ENCODE results near the gene HYI. TPM values are rescaled to one million over a fixed set of nuclear protein-coding genes. Genes with fewer than 3 reads are reported as not detected.
A peak's percentile ranks its signal among the peaks of the same experiment; 100 is the strongest.

The HYI gene
- polyA plus RNA-seq, 1 experiment = 59.4 TPM

DNA sequence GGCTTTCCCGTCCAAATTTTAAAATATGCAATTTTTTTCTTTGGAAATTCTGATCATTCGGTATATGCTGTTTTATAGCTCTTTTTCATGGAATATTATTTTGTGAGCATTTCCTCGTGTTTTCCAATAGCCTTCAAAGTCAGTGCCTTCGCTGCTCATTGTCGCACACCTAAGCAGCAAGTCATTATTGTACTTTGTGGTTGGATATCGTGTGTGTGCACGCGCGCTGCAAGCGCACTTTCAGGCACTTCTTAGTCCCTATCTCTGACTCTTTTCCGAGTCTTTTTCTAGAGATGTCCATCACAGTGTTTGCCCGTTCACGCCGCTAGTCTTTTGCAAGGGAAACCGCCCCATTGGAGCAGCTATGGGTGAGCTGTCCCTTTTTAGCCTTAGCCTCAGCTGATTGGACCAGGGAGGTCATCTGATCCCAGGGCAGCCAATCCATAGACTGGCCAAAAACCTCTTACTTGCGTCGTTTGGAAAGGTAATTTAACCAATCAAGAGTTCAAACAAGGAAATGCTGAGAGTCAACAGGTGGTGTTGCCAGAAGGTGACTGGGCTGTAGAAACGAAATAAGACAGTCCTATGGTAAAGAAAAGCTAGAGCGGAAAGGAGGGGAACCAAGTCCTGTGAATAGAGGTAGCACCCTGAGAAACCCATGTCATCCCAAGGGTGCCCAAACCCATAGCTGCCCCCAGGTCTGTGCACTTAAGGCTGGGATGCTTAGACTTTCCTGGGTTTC is 710 bp upstream of the HYI start:
- Histone ChIP-seq H3K36me3 (ENCODE audit: control insufficient read depth, insufficient read depth, low read length) (peaks cover 15% of the 10 kb centered on the region), H3K4me3 (ENCODE audit: low read depth, low read length) (peak overlapping the region; percentile 45), H3K27me3 (ENCODE audit: control insufficient read depth, insufficient read depth, low read length) (no peaks in the 10 kb centered on the region)
- POLR2A ChIA-PET = no interaction called here
- CTCF ChIA-PET = interaction anchor here (0.9 to 1.9 kb wide), 6 partner anchors 8 to 634 kb away, joined by 3 to 5 read pairs (median 4); no protein-coding TSS in a partner anchor
- TF ChIP-seq, protein P1, sequence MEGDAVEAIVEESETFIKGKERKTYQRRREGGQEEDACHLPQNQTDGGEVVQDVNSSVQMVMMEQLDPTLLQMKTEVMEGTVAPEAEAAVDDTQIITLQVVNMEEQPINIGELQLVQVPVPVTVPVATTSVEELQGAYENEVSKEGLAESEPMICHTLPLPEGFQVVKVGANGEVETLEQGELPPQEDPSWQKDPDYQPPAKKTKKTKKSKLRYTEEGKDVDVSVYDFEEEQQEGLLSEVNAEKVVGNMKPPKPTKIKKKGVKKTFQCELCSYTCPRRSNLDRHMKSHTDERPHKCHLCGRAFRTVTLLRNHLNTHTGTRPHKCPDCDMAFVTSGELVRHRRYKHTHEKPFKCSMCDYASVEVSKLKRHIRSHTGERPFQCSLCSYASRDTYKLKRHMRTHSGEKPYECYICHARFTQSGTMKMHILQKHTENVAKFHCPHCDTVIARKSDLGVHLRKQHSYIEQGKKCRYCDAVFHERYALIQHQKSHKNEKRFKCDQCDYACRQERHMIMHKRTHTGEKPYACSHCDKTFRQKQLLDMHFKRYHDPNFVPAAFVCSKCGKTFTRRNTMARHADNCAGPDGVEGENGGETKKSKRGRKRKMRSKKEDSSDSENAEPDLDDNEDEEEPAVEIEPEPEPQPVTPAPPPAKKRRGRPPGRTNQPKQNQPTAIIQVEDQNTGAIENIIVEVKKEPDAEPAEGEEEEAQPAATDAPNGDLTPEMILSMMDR (IDR thresholded peaks at IDR 0.05; ENCODE audit: insufficient read depth, low read depth, low read length) = 0 out of 2 replicates have a peak, but pooled peaks have one; percentile 5
- DNase-seq (ENCODE audit: low read depth) = peak; percentile 42

DNA sequence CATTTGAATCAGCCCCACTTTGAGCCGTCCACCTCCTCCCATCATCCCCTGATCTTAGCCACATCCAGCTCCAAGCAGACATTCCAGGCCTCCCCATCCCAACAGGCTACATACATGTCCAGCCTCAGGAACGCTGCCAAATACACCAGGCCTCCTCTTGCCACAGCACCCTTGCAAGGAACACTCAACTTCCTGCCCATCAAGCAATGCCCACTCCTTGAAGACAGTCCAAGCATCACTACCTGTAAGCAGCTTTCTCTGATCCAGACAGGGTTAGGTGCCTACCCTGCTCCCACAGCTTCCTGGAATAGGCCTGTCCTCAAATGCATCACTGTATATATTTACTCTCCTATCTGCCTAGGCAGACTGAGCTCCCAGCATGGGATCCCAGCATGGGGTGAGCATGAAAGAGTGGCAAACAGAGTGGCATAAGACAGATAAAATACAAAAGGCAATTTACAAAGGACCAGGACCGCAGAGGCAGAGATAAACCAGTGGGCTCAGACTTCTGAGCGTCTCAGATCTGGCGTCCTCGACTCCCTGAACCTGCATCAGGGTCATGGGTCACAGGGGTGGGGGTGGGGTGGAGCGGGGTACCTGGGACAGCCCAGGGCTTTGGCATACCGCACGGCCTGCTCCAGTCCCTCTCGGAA is 816 bp downstream of the HYI start:
- Histone ChIP-seq H3K27me3 (ENCODE audit: control insufficient read depth, insufficient read depth, low read length) (no peaks in the 10 kb centered on the region), H3K36me3 (ENCODE audit: control insufficient read depth, insufficient read depth, low read length) (peaks cover 28% of the 10 kb centered on the region), H3K4me3 (ENCODE audit: low read depth, low read length) (peak overlapping the region; percentile 45)
- CTCF ChIA-PET = no interaction called here
- TF ChIP-seq, protein P1 (IDR thresholded peaks at IDR 0.05; ENCODE audit: insufficient read depth, low read depth, low read length) = no peak
- POLR2A ChIA-PET = no interaction called here
- no peak for DNase-seq (ENCODE audit: low read depth)

DNA sequence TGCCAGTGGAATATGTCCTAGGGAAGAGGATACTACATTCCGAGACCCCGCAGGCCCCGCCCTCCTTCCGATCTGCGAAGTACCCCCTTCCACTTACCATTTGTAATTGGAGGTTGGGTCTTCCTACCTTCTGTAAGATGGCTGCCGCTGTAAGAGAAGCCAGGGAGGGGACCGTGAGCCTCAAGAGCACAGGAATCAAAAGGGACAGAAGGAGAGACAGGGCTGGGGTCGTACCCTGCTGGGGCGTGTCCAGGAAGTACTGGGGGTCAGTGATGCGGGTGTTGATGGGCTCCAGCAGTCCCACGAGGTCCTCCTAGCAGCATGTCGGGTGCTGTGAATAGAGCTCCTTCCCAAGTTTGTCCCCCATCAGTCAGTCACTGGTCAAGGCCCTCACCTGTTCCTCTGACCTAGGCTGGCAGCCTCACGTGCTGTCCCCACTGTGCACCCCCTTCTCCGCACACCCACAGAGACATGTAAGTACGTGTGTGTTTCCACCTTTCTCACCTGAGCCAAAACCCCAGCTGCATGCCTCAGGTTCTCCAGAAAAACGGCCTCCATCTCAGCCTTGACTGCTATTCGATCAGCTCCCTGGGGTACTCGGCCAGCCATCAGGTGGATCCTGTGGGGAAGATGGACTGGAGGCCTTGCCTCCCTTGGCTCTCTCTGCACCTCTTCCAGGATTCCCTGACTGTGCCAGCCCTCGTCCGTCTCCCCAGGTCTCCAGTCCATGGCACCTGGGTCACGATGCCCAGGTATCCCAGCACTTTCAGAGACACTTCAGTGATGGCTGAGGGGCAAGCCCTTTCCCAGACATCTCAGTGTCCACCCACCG is 1.8 kb downstream of the HYI start:
- H3K27me3 ChIP-seq (ENCODE audit: control insufficient read depth, insufficient read depth, low read length) = no peaks in the 10 kb centered on the region
- TF ChIP-seq, protein P1 (IDR thresholded peaks at IDR 0.05; ENCODE audit: insufficient read depth, low read depth, low read length) = no peak
- POLR2A ChIA-PET = no interaction called here
- DNase-seq (ENCODE audit: low read depth) = no peak
- CTCF ChIA-PET = no interaction called here
- H3K36me3 ChIP-seq (ENCODE audit: control insufficient read depth, insufficient read depth, low read length) = peaks cover 38% of the 10 kb centered on the region
- H3K4me3 ChIP-seq (ENCODE audit: low read depth, low read length) = no peak overlapping the region

DNA sequence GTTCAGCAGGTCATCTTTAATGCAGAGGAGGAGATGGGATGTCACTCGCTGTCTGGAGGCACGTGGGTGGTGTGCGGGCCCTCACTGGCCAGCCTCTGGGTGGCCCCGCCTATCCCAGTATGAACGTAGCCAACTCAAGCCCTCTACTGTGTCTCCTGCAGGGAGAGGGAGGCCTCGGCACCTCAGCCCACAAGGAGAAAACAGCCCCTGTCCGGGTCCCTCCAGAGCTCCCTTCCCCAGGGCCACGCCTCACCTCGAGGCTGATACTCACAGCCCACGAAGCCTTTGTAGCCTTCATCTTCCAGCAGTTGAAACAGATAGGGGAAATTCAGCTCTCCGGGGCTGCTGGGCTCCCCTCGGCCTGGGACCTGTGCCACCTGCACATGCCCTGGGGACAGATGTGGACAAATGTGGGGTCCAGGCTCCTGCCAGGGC is 2.6 kb downstream of the HYI start:
- CTCF ChIA-PET = no interaction called here
- Histone ChIP-seq H3K27me3 (ENCODE audit: control insufficient read depth, insufficient read depth, low read length) (no peaks in the 10 kb centered on the region), H3K36me3 (ENCODE audit: control insufficient read depth, insufficient read depth, low read length) (peaks cover 45% of the 10 kb centered on the region), H3K4me3 (ENCODE audit: low read depth, low read length) (no peak overlapping the region)
- DNase-seq (ENCODE audit: low read depth) = no peak
- TF ChIP-seq, protein P1 (IDR thresholded peaks at IDR 0.05; ENCODE audit: insufficient read depth, low read depth, low read length) = no peak
- POLR2A ChIA-PET = no interaction called here

All from BJ (cell line).